Measurements from ENCODE around the gene SLC22A13. TPM values are rescaled to one million over a fixed set of nuclear protein-coding genes. Genes with fewer than 3 reads are reported as not detected.

Gene SLC22A13
- total RNA-seq, 1 donor from 2014 or later, result 0.97 TPM

DNA sequence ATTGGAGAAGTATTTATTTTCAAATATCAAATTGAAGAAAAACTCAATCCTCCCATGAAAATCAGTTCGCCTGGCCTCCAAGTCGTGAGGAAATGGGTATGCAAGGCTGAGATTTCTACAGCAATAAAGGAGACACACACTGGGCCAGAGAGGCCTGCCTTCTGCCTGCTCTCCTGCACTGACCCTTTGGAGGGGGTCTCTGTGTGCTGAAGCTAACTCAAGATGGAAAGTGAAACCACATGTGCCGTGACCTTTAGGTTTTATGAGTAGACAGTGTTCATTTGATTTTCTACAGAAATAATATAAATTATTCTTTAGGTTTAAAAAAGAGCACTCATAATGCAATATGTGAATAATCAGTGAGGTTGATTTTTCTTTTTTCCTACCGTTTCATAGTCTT lies 11.9 kb upstream of the SLC22A13 start:
- peaks cover 44% of the 10 kb centered on the region for H3K36me3 Mint-ChIP-seq (ENCODE audit: low read depth)
- no peak overlapping the region for H3K4me3 Mint-ChIP-seq (ENCODE audit: unreplicated experiment)
- no peaks in the 10 kb centered on the region for H3K9me3 Mint-ChIP-seq (ENCODE audit: low read depth)
- no peaks in the 10 kb centered on the region for H3K27me3 Mint-ChIP-seq (ENCODE audit: low read depth)
- DNase-seq (ENCODE audit: low spot score), result no peak
- H3K27ac Mint-ChIP-seq (ENCODE audit: unreplicated experiment), result no peak overlapping the region
- peaks cover 9% of the 10 kb centered on the region for H3K4me1 Mint-ChIP-seq (ENCODE audit: low read depth)
- TF ChIP-seq, protein P1, sequence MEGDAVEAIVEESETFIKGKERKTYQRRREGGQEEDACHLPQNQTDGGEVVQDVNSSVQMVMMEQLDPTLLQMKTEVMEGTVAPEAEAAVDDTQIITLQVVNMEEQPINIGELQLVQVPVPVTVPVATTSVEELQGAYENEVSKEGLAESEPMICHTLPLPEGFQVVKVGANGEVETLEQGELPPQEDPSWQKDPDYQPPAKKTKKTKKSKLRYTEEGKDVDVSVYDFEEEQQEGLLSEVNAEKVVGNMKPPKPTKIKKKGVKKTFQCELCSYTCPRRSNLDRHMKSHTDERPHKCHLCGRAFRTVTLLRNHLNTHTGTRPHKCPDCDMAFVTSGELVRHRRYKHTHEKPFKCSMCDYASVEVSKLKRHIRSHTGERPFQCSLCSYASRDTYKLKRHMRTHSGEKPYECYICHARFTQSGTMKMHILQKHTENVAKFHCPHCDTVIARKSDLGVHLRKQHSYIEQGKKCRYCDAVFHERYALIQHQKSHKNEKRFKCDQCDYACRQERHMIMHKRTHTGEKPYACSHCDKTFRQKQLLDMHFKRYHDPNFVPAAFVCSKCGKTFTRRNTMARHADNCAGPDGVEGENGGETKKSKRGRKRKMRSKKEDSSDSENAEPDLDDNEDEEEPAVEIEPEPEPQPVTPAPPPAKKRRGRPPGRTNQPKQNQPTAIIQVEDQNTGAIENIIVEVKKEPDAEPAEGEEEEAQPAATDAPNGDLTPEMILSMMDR (IDR thresholded peaks at IDR 0.05), result no peak

DNA sequence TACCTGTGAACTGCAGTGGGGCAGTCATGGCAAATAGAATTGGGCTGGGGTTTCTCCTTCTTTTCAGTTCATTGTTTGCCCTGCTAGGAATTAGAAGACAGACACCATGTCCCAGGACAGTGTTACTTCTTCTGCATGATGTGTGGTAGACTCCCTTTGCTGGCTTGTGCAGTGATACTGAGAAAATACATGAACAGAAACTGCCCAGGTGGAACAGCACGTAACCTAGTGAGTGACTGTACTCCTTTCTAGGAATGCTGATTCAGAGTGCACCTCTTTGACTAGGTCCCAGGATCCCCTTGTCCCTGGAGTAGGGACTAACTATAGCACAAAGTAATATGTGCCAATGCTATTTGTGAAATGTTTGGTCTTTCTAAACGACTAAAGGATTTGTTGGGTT lies 10.7 kb upstream of the SLC22A13 start:
- H3K4me3 Mint-ChIP-seq (ENCODE audit: unreplicated experiment), result no peak overlapping the region
- DNase-seq (ENCODE audit: low spot score), result no peak
- H3K27ac Mint-ChIP-seq (ENCODE audit: unreplicated experiment), result no peak overlapping the region
- TF ChIP-seq, protein P1 (IDR thresholded peaks at IDR 0.05), result no peak
- no peaks in the 10 kb centered on the region for H3K27me3 Mint-ChIP-seq (ENCODE audit: low read depth)
- peaks cover 40% of the 10 kb centered on the region for H3K36me3 Mint-ChIP-seq (ENCODE audit: low read depth)
- no peaks in the 10 kb centered on the region for H3K9me3 Mint-ChIP-seq (ENCODE audit: low read depth)
- peaks cover 15% of the 10 kb centered on the region for H3K4me1 Mint-ChIP-seq (ENCODE audit: low read depth)

DNA sequence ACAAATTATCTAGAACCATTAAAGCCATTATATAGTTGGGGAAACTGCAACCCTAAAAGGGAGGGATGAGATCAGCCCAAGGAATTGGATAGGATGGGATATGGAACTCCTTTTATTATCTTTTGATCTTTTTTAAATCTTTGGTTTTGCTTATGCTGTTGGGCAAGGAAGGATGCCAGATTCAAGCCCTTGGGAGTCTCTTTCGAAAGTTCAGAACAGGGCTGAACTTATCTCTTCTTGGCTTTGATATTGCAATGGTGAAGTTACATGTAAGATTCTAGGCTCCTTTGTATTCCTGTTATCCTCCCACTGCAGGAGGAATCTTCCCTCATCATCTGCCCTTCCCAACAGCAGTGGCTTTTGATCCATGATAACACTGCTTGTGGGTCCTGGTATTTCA lies 10.0 kb upstream of the SLC22A13 start:
- Mint-ChIP-seq H3K27me3 (ENCODE audit: low read depth) (no peaks in the 10 kb centered on the region), H3K4me1 (ENCODE audit: low read depth) (peaks cover 21% of the 10 kb centered on the region), H3K36me3 (ENCODE audit: low read depth) (peaks cover 43% of the 10 kb centered on the region), H3K27ac (ENCODE audit: unreplicated experiment) (no peak overlapping the region), H3K9me3 (ENCODE audit: low read depth) (no peaks in the 10 kb centered on the region), H3K4me3 (ENCODE audit: unreplicated experiment) (no peak overlapping the region)
- TF ChIP-seq, protein P1 (IDR thresholded peaks at IDR 0.05), result no peak
- DNase-seq (ENCODE audit: low spot score), result no peak

DNA sequence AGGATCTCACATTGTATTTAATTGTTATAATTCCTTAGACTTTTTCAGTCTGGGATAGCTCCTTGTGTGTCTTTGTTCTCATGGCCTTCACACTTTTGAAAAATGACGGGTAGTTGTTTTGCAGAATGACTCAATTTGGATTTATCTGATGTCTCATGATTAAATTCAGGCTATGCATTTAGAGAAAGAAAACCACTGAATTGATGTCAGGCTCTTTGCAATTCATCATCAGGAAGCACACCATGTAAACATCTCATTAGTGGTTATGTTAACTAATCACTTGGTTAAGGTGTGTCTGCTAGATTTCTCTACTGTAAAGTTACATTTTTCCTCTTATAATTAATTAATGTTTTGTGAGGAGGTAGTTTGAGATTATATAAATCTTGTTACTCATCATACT lies 8.0 kb upstream of the SLC22A13 start:
- Mint-ChIP-seq H3K9me3 (ENCODE audit: low read depth) (no peaks in the 10 kb centered on the region), H3K4me1 (ENCODE audit: low read depth) (peaks cover 21% of the 10 kb centered on the region), H3K27me3 (ENCODE audit: low read depth) (no peaks in the 10 kb centered on the region), H3K27ac (ENCODE audit: unreplicated experiment) (no peak overlapping the region), H3K4me3 (ENCODE audit: unreplicated experiment) (no peak overlapping the region), H3K36me3 (ENCODE audit: low read depth) (peaks cover 36% of the 10 kb centered on the region)
- TF ChIP-seq, protein P1 (IDR thresholded peaks at IDR 0.05), result no peak
- DNase-seq (ENCODE audit: low spot score), result no peak

DNA sequence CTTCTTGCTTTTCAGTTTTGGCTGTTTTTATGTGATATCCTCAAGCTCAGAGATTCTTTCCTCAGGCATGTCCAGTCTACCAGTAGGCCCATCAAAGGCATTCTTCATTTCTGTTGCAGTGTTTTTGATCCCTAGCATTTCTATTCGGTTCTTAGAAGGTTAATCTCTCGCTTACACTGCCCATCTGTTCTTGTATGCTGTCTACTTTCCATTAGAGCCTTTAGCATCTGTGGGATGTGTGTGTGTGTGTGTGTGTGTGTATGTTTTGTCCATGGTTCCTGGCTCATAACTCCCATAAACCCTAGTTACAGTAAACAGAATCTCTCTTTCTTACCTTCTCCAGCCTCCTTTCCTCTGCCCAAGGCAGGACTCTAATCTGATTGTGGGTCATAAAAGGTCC lies 5.1 kb upstream of the SLC22A13 start:
- Mint-ChIP-seq H3K4me1 (ENCODE audit: low read depth) (peaks cover 24% of the 10 kb centered on the region), H3K4me3 (ENCODE audit: unreplicated experiment) (no peak overlapping the region), H3K9me3 (ENCODE audit: low read depth) (no peaks in the 10 kb centered on the region), H3K27me3 (ENCODE audit: low read depth) (no peaks in the 10 kb centered on the region), H3K36me3 (ENCODE audit: low read depth) (peaks cover 17% of the 10 kb centered on the region), H3K27ac (ENCODE audit: unreplicated experiment) (no peak overlapping the region)
- TF ChIP-seq, protein P1 (IDR thresholded peaks at IDR 0.05), result no peak
- no peak for DNase-seq (ENCODE audit: low spot score)
